HG03103 (cell line): ENCODE results near the gene ESYT2.

ENCODE experiments used
- ATAC-seq: cut with Tn5 transposase; IDR thresholded peaks from one replicate; pipeline ENCODE4 v1.9.1; 2021; ENCODE audit warnings: low read depth; ENCODE audit not compliant: unreplicated experiment

The ESYT2 gene

GRCh38 chr7:158777793-158778192 is 51.5 kb downstream of the ESYT2 start:
- ATAC-seq = no peak

- ATAC-seq = no peak
Measured at GRCh38 chr7:158776474-158776873, 52.8 kb downstream of the ESYT2 start.

GRCh38 chr7:158774952-158775351 is 54.4 kb downstream of the ESYT2 start:
- ATAC-seq = no peak

GRCh38 chr7:158772916-158773315 is 56.4 kb downstream of the ESYT2 start:
- no peak for ATAC-seq

- no peak for ATAC-seq
Measured at GRCh38 chr7:158771213-158771834, 58.0 kb downstream of the ESYT2 start.

GRCh38 chr7:158767707-158768106 is 61.6 kb downstream of the ESYT2 start:
- ATAC-seq = no peak

GRCh38 chr7:158766570-158767281 is 62.6 kb downstream of the ESYT2 start:
- ATAC-seq = no peak

GRCh38 chr7:158765020-158765419 is 64.3 kb downstream of the ESYT2 start:
- ATAC-seq = no peak

GRCh38 chr7:158763454-158764033 is 65.8 kb downstream of the ESYT2 start:
- no peak for ATAC-seq

GRCh38 chr7:158761945-158762344 is 67.4 kb downstream of the ESYT2 start:
- ATAC-seq = no peak

- no peak for ATAC-seq
Measured at GRCh38 chr7:158760936-158761335, 68.4 kb downstream of the ESYT2 start.

GRCh38 chr7:158760445-158760764 is 68.9 kb downstream of the ESYT2 start:
- ATAC-seq = no peak

- ATAC-seq = no peak
Measured at GRCh38 chr7:158759749-158760444, 69.4 kb downstream of the ESYT2 start.

- no peak for ATAC-seq
Measured at GRCh38 chr7:158759245-158759614, 70.1 kb downstream of the ESYT2 start.

GRCh38 chr7:158758586-158759244 is 70.6 kb downstream of the ESYT2 start:
- ATAC-seq = no peak

GRCh38 chr7:158757404-158757989 is 71.8 kb downstream of the ESYT2 start:
- ATAC-seq = no peak

GRCh38 chr7:158754746-158755444 is 74.4 kb downstream of the ESYT2 start:
- ATAC-seq = no peak

- ATAC-seq = no peak
Measured at GRCh38 chr7:158753900-158754299, 75.4 kb downstream of the ESYT2 start.

GRCh38 chr7:158751751-158752150 is 77.6 kb downstream of the ESYT2 start:
- ATAC-seq = no peak

- no peak for ATAC-seq
Measured at GRCh38 chr7:158751199-158751598, 78.1 kb downstream of the ESYT2 start.
